HCT116 (cell line): ENCODE measurements around the gene SLC2A5. TPM values are rescaled to one million over a fixed set of nuclear protein-coding genes. Genes with fewer than 3 reads are reported as not detected.

Source experiments
- ATAC-seq: fragments of 200-7000 bp; cut with Tn5 transposase; 2 replicates; pipeline ENCODE4 v1.9.1; 2020; ENCODE audit warnings: mild to moderate bottlenecking, moderate library complexity
- BruUV-seq: library from RNA; stranded (reverse); fragments of 400-500 nt; replicated peaks from 2 replicates; lab custom pipeline; 2021; lab: Mats Ljungman, UMichigan
- CTCF ChIA-PET: fragments of 300-600 bp; sonication (Branson Sonifier 250); formaldehyde crosslinking; loops from one replicate; lab custom pipeline; 2021; ENCODE audit warnings: antibody characterized with exemption; lab: Charles Lee
- POLR2A ChIA-PET: fragments of 300-600, 350-600 bp; sonication (Branson Sonifier 250); formaldehyde crosslinking; loops from one replicate; lab custom pipeline; 2021; ENCODE audit warnings: antibody characterized with exemption; lab: Charles Lee
- RAD21 ChIA-PET, 2 experiments: fragments of 300-600 bp; sonication (Branson Sonifier 250); formaldehyde crosslinking; loops; one replicate each; lab custom pipeline; 2023; ENCODE audit warnings: low total read pairs in 2 of 2; ENCODE audit not compliant: uncharacterized antibody in 2 of 2, unreplicated experiment in 2 of 2, low non-redundant PET in 1 of 2; lab: Charles Lee
- DNase-seq: peaks from one replicate; pipeline ENCODE4 v3.0.0-alpha.2; 2010; ENCODE audit warnings: low read depth, low spot score
- H2AFZ ChIP-seq: fragments of 200-600 bp; shearing (Covaris generic), sonication (generic); 2 replicates; pipeline ENCODE4 v1.6.1; 2017; ENCODE audit warnings: low read depth, mixed run types, mixed read lengths, antibody characterized with exemption, low read length; ENCODE audit not compliant: poor library complexity, severe bottlenecking
- H3K27ac ChIP-seq: 2 replicates; pipeline ENCODE4 v1.5.1; 2012; ENCODE audit warnings: low read depth, low read length
- H3K27me3 ChIP-seq: fragments of 200-600 bp; sonication (generic); 2 replicates; pipeline ENCODE4 v1.6.1; 2016; ENCODE audit warnings: mixed run types, low read length, mixed read lengths; ENCODE audit not compliant: insufficient read depth
- H3K36me3 ChIP-seq, 2 experiments: fragments of 200-500 bp in 1 of 2; fragments of 200-600 bp in 1 of 2; sonication (Bioruptor generic) in 1 of 2; sonication (generic) in 1 of 2; 2 replicates each; pipeline versions ENCODE4 v1.5.1 to v1.6.1; 2014 to 2016; ENCODE audit warnings: low read length in 2 of 2, inconsistent platforms in 1 of 2, mixed read lengths in 1 of 2, mixed run types in 1 of 2; ENCODE audit not compliant: insufficient read depth in 2 of 2, control insufficient read depth in 1 of 2
- H3K4me1 ChIP-seq, 2 experiments: fragments of 200-600 bp in 1 of 2; sonication (generic) in 1 of 2; 2 replicates each; pipeline versions ENCODE4 v1.5.1 to v1.6.1; 2012 to 2017; ENCODE audit warnings: low read length in 2 of 2, inconsistent platforms in 1 of 2, mild to moderate bottlenecking in 1 of 2, mixed read lengths in 1 of 2, mixed run types in 1 of 2, moderate library complexity in 1 of 2; ENCODE audit not compliant: insufficient read depth in 2 of 2, control insufficient read depth in 1 of 2
- H3K4me2 ChIP-seq: fragments of 200-600 bp; sonication (generic); 2 replicates; pipeline ENCODE4 v1.6.1; 2017; ENCODE audit warnings: mixed run types, low read length, mixed read lengths
- H3K4me3 ChIP-seq, 2 experiments: fragments of 200-600 bp in 1 of 2; sonication (generic) in 1 of 2; replicated peaks in 1 of 2; 2 replicates each; pipeline ENCODE4 v1.5.1; 2011 to 2016; ENCODE audit warnings: low read length in 2 of 2, control low read depth in 1 of 2, low read depth in 1 of 2, mild to moderate bottlenecking in 1 of 2, mixed read lengths in 1 of 2, mixed run types in 1 of 2
- H3K79me2 ChIP-seq: fragments of 200-600 bp; sonication (generic); 2 replicates; pipeline ENCODE4 v1.6.1; 2017; ENCODE audit warnings: mild to moderate bottlenecking, mixed run types, low read length, moderate library complexity, mixed read lengths; ENCODE audit not compliant: insufficient read depth
- H3K9ac ChIP-seq: fragments of 200-600 bp; sonication (generic); 2 replicates; pipeline ENCODE4 v1.6.1; 2016; ENCODE audit warnings: low read length, mixed read lengths
- H3K9me2 ChIP-seq: fragments of 200-600 bp; sonication (generic), shearing (Covaris generic); 2 replicates; pipeline ENCODE4 v1.6.1; 2017; ENCODE audit warnings: mixed run types, mild to moderate bottlenecking, moderate library complexity; ENCODE audit not compliant: insufficient read depth
- H3K9me3 ChIP-seq, 2 experiments: fragments of 200-500 bp in 1 of 2; fragments of 200-600 bp in 1 of 2; sonication (Bioruptor generic) in 1 of 2; sonication (generic) in 1 of 2; 2 replicates each; pipeline ENCODE4 v1.6.1; 2014 to 2017; ENCODE audit warnings: low read length in 2 of 2, mixed read lengths in 2 of 2, inconsistent platforms in 1 of 2, low read depth in 1 of 2, mild to moderate bottlenecking in 1 of 2, mixed run types in 1 of 2, moderate library complexity in 1 of 2; ENCODE audit not compliant: control insufficient read depth in 1 of 2, insufficient read depth in 1 of 2
- H4K20me1 ChIP-seq: fragments of 200-600 bp; sonication (generic), shearing (Covaris generic); 2 replicates; pipeline ENCODE4 v1.6.1; 2017; ENCODE audit warnings: mixed run types, mild to moderate bottlenecking, moderate library complexity; ENCODE audit not compliant: insufficient read depth
- ATF3 ChIP-seq: IDR thresholded peaks from 2 replicates; pipeline ENCODE4 v1.6.1; 2012
- CBX3 ChIP-seq: IDR thresholded peaks from 2 replicates; pipeline ENCODE4 v1.6.1; 2012; ENCODE audit warnings: low read depth
- CEBPB ChIP-seq: IDR thresholded peaks from 2 replicates; pipeline ENCODE4 v1.6.1; 2012; ENCODE audit warnings: low read depth
- CTCF ChIP-seq, 3 experiments: fragments of 200-600 bp in 1 of 3; sonication (generic) in 1 of 3; IDR thresholded peaks in 2 of 3; conservative IDR thresholded peaks in 1 of 3; 2 replicates each; pipeline ENCODE4 v1.5.1; 2012 to 2017; ENCODE audit warnings: low read depth in 2 of 3, low read length in 2 of 3, antibody characterized with exemption in 1 of 3, borderline replicate concordance in 1 of 3, control low read depth in 1 of 3, mild to moderate bottlenecking in 1 of 3, mixed read lengths in 1 of 3, mixed run types in 1 of 3, moderate library complexity in 1 of 3; ENCODE audit not compliant: insufficient read depth in 1 of 3
- ELF1 ChIP-seq: IDR thresholded peaks from 2 replicates; pipeline ENCODE4 v1.6.1; 2012; ENCODE audit warnings: low read depth, borderline replicate concordance
- EZH2phosphoT487 ChIP-seq: fragments of 200-600 bp; IDR thresholded peaks from 2 replicates; pipeline ENCODE4 v1.6.1; 2018; ENCODE audit warnings: antibody characterized with exemption, borderline replicate concordance
- FOSL1 ChIP-seq: IDR thresholded peaks from 2 replicates; pipeline ENCODE4 v1.6.1; 2012; ENCODE audit warnings: low read depth
- JUND ChIP-seq: IDR thresholded peaks from 2 replicates; pipeline ENCODE4 v1.6.1; 2012
- MAX ChIP-seq: IDR thresholded peaks from 2 replicates; pipeline ENCODE4 v1.6.1; 2012
- POLR2A ChIP-seq: IDR thresholded peaks from 2 replicates; pipeline ENCODE4 v1.7.0; 2011; ENCODE audit warnings: borderline replicate concordance; ENCODE audit not compliant: insufficient read depth, insufficient read length; ENCODE audit errors: extremely low read depth
- POLR2AphosphoS5 ChIP-seq: IDR thresholded peaks from 2 replicates; pipeline ENCODE4 v1.6.1; 2011; ENCODE audit warnings: mild to moderate bottlenecking, low read depth, low read length, moderate library complexity
- RAD21 ChIP-seq: IDR thresholded peaks from 2 replicates; pipeline ENCODE4 v1.6.1; 2012; ENCODE audit warnings: low read depth, mild to moderate bottlenecking
- REST ChIP-seq: IDR thresholded peaks from 2 replicates; pipeline ENCODE4 v1.6.1; 2012; ENCODE audit warnings: low read depth
- SRF ChIP-seq: IDR thresholded peaks from 2 replicates; pipeline ENCODE4 v1.6.1; 2012; ENCODE audit warnings: low read depth
- TCF7L2 ChIP-seq: IDR thresholded peaks from 2 replicates; pipeline ENCODE4 v1.7.0; 2011; ENCODE audit warnings: borderline replicate concordance, inconsistent platforms; ENCODE audit not compliant: insufficient read depth, insufficient read length; ENCODE audit errors: extremely low read depth
- ZFX ChIP-seq: fragments of 450-650 bp; IDR thresholded peaks from 2 replicates; pipeline ENCODE4 v1.6.1; 2017
- intact Hi-C: fragments of 100-400 bp; cut with micrococcal nuclease; formaldehyde crosslinking; loops from 2 replicates; pipeline ENCODE4 v1.10.0; 2022
- total RNA-seq: library from RNA; stranded (reverse); gene quantifications from one replicate; pipeline ENCODE4 v1.2.1, GENCODE V29; 2021; ENCODE audit not compliant: unreplicated experiment

Gene SLC2A5
- total RNA-seq, 1 experiment from 2014 or later: not detected

- TF ChIP-seq REST (no peak), ZFX (no peak), CEBPB (no peak), POLR2A (no peak), JUND (no peak), TCF7L2 (no peak), SRF (no peak), CBX3 (no peak)
Measured at GRCh38 chr1:9111957-9112356, 42.5 kb upstream of the SLC2A5 start (continued).

GRCh38 chr1:9111357-9111691 lies 41.9 kb upstream of the SLC2A5 start:
- Histone ChIP-seq H3K4me1 (peaks cover 0 to 3% of the 10 kb centered on the region in 2 experiments; a peak in 2 of 4 replicates), H3K27ac (no peak overlapping the region), H4K20me1 (no peaks in the 10 kb centered on the region), H3K4me2 (no peak overlapping the region), H2AFZ (no peak overlapping the region), H3K36me3 (no peaks in the 10 kb centered on the region), H3K4me3 (no peak overlapping the region), H3K9ac (no peak overlapping the region), H3K9me2 (no peaks in the 10 kb centered on the region), H3K27me3 (no peaks in the 10 kb centered on the region), H3K9me3 (no peaks in the 10 kb centered on the region), H3K79me2 (no peaks in the 10 kb centered on the region)
- POLR2A ChIA-PET: interaction anchor here (1.6 kb wide), 1 partner anchor 85 kb away, joined by 6 read pairs; no protein-coding TSS in a partner anchor
- CTCF ChIA-PET: interaction anchor here (1.0 to 3.3 kb wide), 21 partner anchors 9 to 380 kb away, joined by 3 to 54 read pairs (median 5); partner anchors contain the start of gene H6PD
- intact Hi-C loops: loop anchor here (2.0 to 5.0 kb wide), 2 partner anchors 139 to 381 kb away; no protein-coding TSS in a partner anchor
- TF ChIP-seq RAD21: no peak
- no peak for TF ChIP-seq CTCF (IDR thresholded peaks at IDR 0.05 in 2 of 3, conservative IDR thresholded peaks at IDR 0.05 in 1 of 3; ENCODE audit: borderline replicate concordance in 1 of 3, insufficient read depth in 1 of 3, low read depth in 2 of 3, low read length in 2 of 3)
- TF ChIP-seq JUND: no peak
- TF ChIP-seq FOSL1: no peak
- no peak for TF ChIP-seq TCF7L2
- TF ChIP-seq MAX: no peak
- TF ChIP-seq ELF1: no peak
- TF ChIP-seq POLR2A: no peak
- TF ChIP-seq EZH2phosphoT487: no peak
- TF ChIP-seq POLR2AphosphoS5: no peak
- TF ChIP-seq ZFX: no peak
- TF ChIP-seq ATF3: no peak
- BruUV-seq: no TSS peak
- DNase-seq: no peak
- RAD21 ChIA-PET: interaction anchor here (1.0 to 1.5 kb wide), 4 partner anchors 85 to 380 kb away, joined by 4 to 11 read pairs (median 8); partner anchors contain the start of gene H6PD (in 1 of the 2)
- ATAC-seq: no peak
